ENCODE measurements around the gene ABCC9. TPM values are rescaled to one million over a fixed set of nuclear protein-coding genes. Genes with fewer than 3 reads are reported as not detected.

ABCC9 gene
- total and polyA plus RNA-seq, 2 donors (not counting 3 experiments of a cell fraction or from before 2014, with no cell fraction given): under 0.01 TPM; not detected in 1

- no peak overlapping the region for H3K4me2 ChIP-seq (ENCODE audit: insufficient read depth, low read length)
- H2AFZ ChIP-seq (ENCODE audit: low read depth, low read length): no peak overlapping the region
- FAIRE-seq (no peak), DNase-seq (ENCODE audit: low read depth, low spot score) (no peak)
- H3K9me1 ChIP-seq (replicated peaks; ENCODE audit: control insufficient read depth, extremely low read depth, insufficient read depth, low read length): no peaks in the 10 kb centered on the region
- H3K4me3 ChIP-seq (replicated peaks in 1 of 3; ENCODE audit: insufficient read depth in 1 of 3, low read depth in 1 of 3, low read length in 3 of 3): no peak overlapping the region
- H3K9ac ChIP-seq (replicated peaks; ENCODE audit: extremely low read depth, insufficient read depth, low read length): no peak overlapping the region
- no peaks in the 10 kb centered on the region for H3K36me3 ChIP-seq (ENCODE audit: control insufficient read depth in 2 of 2, extremely low read depth in 1 of 2, insufficient read depth in 2 of 2, low read length in 2 of 2)
- H3K79me2 ChIP-seq (ENCODE audit: control insufficient read depth, insufficient read depth, low read length): no peaks in the 10 kb centered on the region
- no peaks in the 10 kb centered on the region for H3K9me3 ChIP-seq (replicated peaks; ENCODE audit: control insufficient read depth, insufficient read depth, low read length)
- ChIA-PET POLR2A (no interaction called here), CTCF (no interaction called here)
- no peaks in the 10 kb centered on the region for H3K27me3 ChIP-seq (ENCODE audit: control insufficient read depth in 2 of 2, insufficient read depth in 2 of 2, low read length in 2 of 2)
- BruUV-seq (replicated peaks): no TSS peak
- TF ChIP-seq CTCF (IDR thresholded peaks at IDR 0.05; ENCODE audit: extremely low read depth in 1 of 2, insufficient read depth in 1 of 2, low read depth in 1 of 2, low read length in 2 of 2) (no peak), POLR2AphosphoS5 (IDR thresholded peaks at IDR 0.05; ENCODE audit: insufficient read depth, low read depth, low read length) (no peak), GATA2 (IDR thresholded peaks at IDR 0.05; ENCODE audit: insufficient read depth, insufficient read length, low read depth, low read length) (no peak), MAX (IDR thresholded peaks at IDR 0.05; ENCODE audit: insufficient read depth, insufficient read length) (no peak), EZH2 (IDR thresholded peaks at IDR 0.05; ENCODE audit: borderline replicate concordance, low read depth, low read length, severe bottlenecking) (no peak), JUN (IDR thresholded peaks at IDR 0.05; ENCODE audit: borderline replicate concordance, insufficient read depth, insufficient read length, low read depth) (no peak), MYC (IDR thresholded peaks at IDR 0.05; ENCODE audit: low read depth, low read length) (no peak), POLR2A (IDR thresholded peaks at IDR 0.05; ENCODE audit: low read depth, low read length) (no peak), FOS (IDR thresholded peaks at IDR 0.05; ENCODE audit: borderline replicate concordance, insufficient read depth, low read length) (no peak)
- intact Hi-C loops (cut with micrococcal nuclease): no loop called here
- H3K4me1 ChIP-seq (ENCODE audit: control insufficient read depth, extremely low read depth, insufficient read depth, low read length): no peaks in the 10 kb centered on the region
- dilution Hi-C loops (cut with MboI; ENCODE audit: extremely low pct_ligation_motif_present, low sequenced_read_pairs): no loop called here
- H3K27ac ChIP-seq (ENCODE audit: insufficient read depth, low read depth, low read length): no peak overlapping the region
- H4K20me1 ChIP-seq (replicated peaks; ENCODE audit: control insufficient read depth, extremely low read depth, insufficient read depth, low read length): no peaks in the 10 kb centered on the region
Observed at GRCh38 chr12:21892341-21892740, 48.9 kb downstream of the ABCC9 start.
